H9 (cell line): ENCODE data around the gene DENND11. TPM values are rescaled to one million over a fixed set of nuclear protein-coding genes. Genes with fewer than 3 reads are reported as not detected.
"Not testable (repeated sequence)": the region's sequence is repeated elsewhere in the genome, so short reads cannot be mapped to it uniquely, and the experiment has no call there.

ENCODE experiments used
- DNase-seq: peaks from one replicate; pipeline ENCODE4 v3.0.0-alpha.2; 2017
- H2AFZ ChIP-seq: one replicate; pipeline ENCODE4 v1.6.1; 2013; ENCODE audit warnings: mild to moderate bottlenecking, low read length, control low read depth, moderate library complexity
- H2AK5ac ChIP-seq: 2 replicates; pipeline ENCODE4 v1.6.1; 2013; ENCODE audit warnings: low read length, control low read depth, mixed read lengths; ENCODE audit not compliant: insufficient read length
- H2BK120ac ChIP-seq: one replicate; pipeline ENCODE4 v1.6.1; 2013; ENCODE audit warnings: low read depth, mild to moderate bottlenecking, low read length, control low read depth, inconsistent platforms; ENCODE audit not compliant: poor library complexity, severe bottlenecking
- H2BK12ac ChIP-seq: 2 replicates; pipeline ENCODE4 v1.6.1; 2013; ENCODE audit warnings: low read length, control low read depth, mixed read lengths, low read depth; ENCODE audit not compliant: insufficient read length
- H2BK15ac ChIP-seq: 2 replicates; pipeline ENCODE4 v1.6.1; 2013; ENCODE audit warnings: low read depth, low read length, control low read depth
- H2BK20ac ChIP-seq: one replicate; pipeline ENCODE4 v1.6.1; 2013; ENCODE audit warnings: low read depth, mild to moderate bottlenecking, low read length, control low read depth, inconsistent platforms; ENCODE audit not compliant: poor library complexity, severe bottlenecking
- H2BK5ac ChIP-seq: 2 replicates; pipeline ENCODE4 v1.6.1; 2013; ENCODE audit warnings: low read length, control low read depth, mixed read lengths; ENCODE audit not compliant: insufficient read length
- H3K14ac ChIP-seq: 2 replicates; pipeline ENCODE4 v1.6.1; 2013; ENCODE audit warnings: low read length, control low read depth; ENCODE audit not compliant: insufficient read depth
- H3K18ac ChIP-seq: 2 replicates; pipeline ENCODE4 v1.6.1; 2013; ENCODE audit warnings: low read depth, mild to moderate bottlenecking, mixed read lengths, low read length, control low read depth; ENCODE audit not compliant: insufficient read length
- H3K23ac ChIP-seq: 2 replicates; pipeline ENCODE4 v1.6.1; 2013; ENCODE audit warnings: low read length, control low read depth, mixed read lengths, low read depth; ENCODE audit not compliant: insufficient read length
- H3K23me2 ChIP-seq: 2 replicates; pipeline ENCODE4 v1.6.1; 2013; ENCODE audit warnings: low read depth, mild to moderate bottlenecking, mixed read lengths, low read length, control low read depth; ENCODE audit not compliant: insufficient read length, poor library complexity, severe bottlenecking
- H3K27ac ChIP-seq: 2 replicates; pipeline ENCODE4 v1.5.1; 2013; ENCODE audit warnings: low read length, control low read depth, mixed read lengths, low read depth; ENCODE audit not compliant: insufficient read length
- H3K27me3 ChIP-seq: 2 replicates; pipeline ENCODE4 v1.6.1; 2013; ENCODE audit warnings: low read length, control low read depth, inconsistent platforms; ENCODE audit not compliant: insufficient read depth
- H3K4ac ChIP-seq: 2 replicates; pipeline ENCODE4 v1.6.1; 2013; ENCODE audit warnings: low read depth, mild to moderate bottlenecking, control low read depth, inconsistent platforms, low read length, moderate library complexity
- H3K4me1 ChIP-seq: 2 replicates; pipeline ENCODE4 v1.6.1; 2013; ENCODE audit warnings: low read length, control low read depth, inconsistent platforms; ENCODE audit not compliant: insufficient read depth
- H3K4me2 ChIP-seq: 2 replicates; pipeline ENCODE4 v1.6.1; 2013; ENCODE audit warnings: low read length, control low read depth, mixed read lengths; ENCODE audit not compliant: insufficient read length, insufficient read depth
- H3K56ac ChIP-seq: 2 replicates; pipeline ENCODE4 v1.6.1; 2013; ENCODE audit warnings: low read depth, mild to moderate bottlenecking, mixed read lengths, low read length, control low read depth; ENCODE audit not compliant: insufficient read length
- H3K79me1 ChIP-seq: 2 replicates; pipeline ENCODE4 v1.6.1; 2013; ENCODE audit warnings: low read depth, mild to moderate bottlenecking, moderate library complexity, low read length, control low read depth, inconsistent platforms; ENCODE audit not compliant: insufficient read depth, poor library complexity, severe bottlenecking
- H3K79me2 ChIP-seq: 2 replicates; pipeline ENCODE4 v1.6.1; 2013; ENCODE audit warnings: low read length, control low read depth, inconsistent platforms; ENCODE audit not compliant: insufficient read depth
- H3K9ac ChIP-seq: 2 replicates; pipeline ENCODE4 v1.6.1; 2013; ENCODE audit warnings: low read length, control low read depth, mixed read lengths; ENCODE audit not compliant: insufficient read length; ENCODE audit errors: extremely low read depth
- H3K9me3 ChIP-seq: one replicate; pipeline ENCODE4 v1.6.1; 2013; ENCODE audit warnings: low read depth, low read length, inconsistent platforms; ENCODE audit not compliant: control insufficient read depth
- H3T11ph ChIP-seq: one replicate; pipeline ENCODE4 v1.6.1; 2013; ENCODE audit warnings: mild to moderate bottlenecking, low read length, control low read depth, inconsistent platforms
- H4K20me1 ChIP-seq: one replicate; pipeline ENCODE4 v1.6.1; 2013; ENCODE audit not compliant: control insufficient read depth, insufficient read length, insufficient read depth
- H4K5ac ChIP-seq: 2 replicates; pipeline ENCODE4 v1.6.1; 2013; ENCODE audit warnings: low read depth, mild to moderate bottlenecking, mixed read lengths, low read length, control low read depth; ENCODE audit not compliant: insufficient read length
- H4K8ac ChIP-seq: replicated peaks from 2 replicates; pipeline ENCODE4 v1.6.1; 2013; ENCODE audit warnings: low read length, control low read depth, mixed read lengths, low read depth; ENCODE audit not compliant: insufficient read length
- H4K91ac ChIP-seq: 2 replicates; pipeline ENCODE4 v1.6.1; 2013; ENCODE audit warnings: low read depth, mild to moderate bottlenecking, moderate library complexity, mixed read lengths, low read length, control low read depth; ENCODE audit not compliant: insufficient read length
- H3K27ac Mint-ChIP-seq, 3 experiments: 2 replicates in 2 of 3; 3 replicates in 1 of 3; pipeline ENCODE4 v1.8.0; 2020 to 2021; ENCODE audit warnings: mixed read lengths in 3 of 3, mild to moderate bottlenecking in 1 of 3, moderate library complexity in 1 of 3
- H3K27me3 Mint-ChIP-seq: 2 replicates; pipeline ENCODE4 v1.8.0; 2021; ENCODE audit warnings: low read depth, mild to moderate bottlenecking, moderate library complexity, mixed read lengths
- H3K36me3 Mint-ChIP-seq, 3 experiments: 2 replicates in 2 of 3; 3 replicates in 1 of 3; pipeline ENCODE4 v1.8.0; 2020 to 2021; ENCODE audit warnings: low read depth in 3 of 3, mixed read lengths in 3 of 3; ENCODE audit not compliant: insufficient read depth in 1 of 3
- H3K4me1 Mint-ChIP-seq, 2 experiments: 2 replicates each; pipeline ENCODE4 v1.8.0; 2020; ENCODE audit warnings: mixed read lengths in 2 of 2
- H3K4me3 Mint-ChIP-seq, 2 experiments: 2 replicates in 1 of 2; 3 replicates in 1 of 2; pipeline ENCODE4 v1.8.0; 2020 to 2021; ENCODE audit warnings: mild to moderate bottlenecking in 2 of 2, mixed read lengths in 2 of 2, moderate library complexity in 1 of 2
- H3K9me3 Mint-ChIP-seq, 2 experiments: 2 replicates in 1 of 2; 3 replicates in 1 of 2; pipeline ENCODE4 v1.8.0; 2020; ENCODE audit warnings: mild to moderate bottlenecking in 2 of 2, mixed read lengths in 2 of 2, moderate library complexity in 1 of 2
- CTCF ChIP-seq: fragments of 200-600 bp; sonication (generic); conservative IDR thresholded peaks from 3 replicates; pipeline ENCODE4 v1.8.0; 2021; ENCODE audit warnings: antibody characterized with exemption, mild to moderate bottlenecking
- WGBS: extraction: QIAGEN DNeasy Blood & Tissue Kit; methylation state at CpG from one replicate; pipeline ENCODE4 v1.1.7; 2013; ENCODE audit warnings: missing lambda C conversion rate, low lambda C conversion rate, mixed read lengths; ENCODE audit not compliant: insufficient read length; ENCODE audit errors: extremely low coverage; 5-methylcytosine and 5-hydroxymethylcytosine counted together
- total RNA-seq: library from RNA; stranded (reverse); gene quantifications from 2 replicates; pipeline ENCODE4 v1.2.1, GENCODE V29; 2021

DENND11 gene
- total RNA-seq, 1 experiment from 2014 or later, result 21.9 TPM

- Histone ChIP-seq H3K4me1 (peaks cover 6% of the 10 kb centered on the region; the same call in 1 of the 2 replicates), H2BK15ac (no peak overlapping the region), H3K27ac (no peak overlapping the region), H3K27me3 (no peaks in the 10 kb centered on the region), H3T11ph (no peak overlapping the region), H2BK5ac (no peak overlapping the region), H3K56ac (no peak overlapping the region), H3K79me1 (peaks cover 3% of the 10 kb centered on the region), H3K9me3 (no peaks in the 10 kb centered on the region), H2AK5ac (no peak overlapping the region), H4K20me1 (no peaks in the 10 kb centered on the region), H3K18ac (no peak overlapping the region), H4K91ac (no peak overlapping the region), H3K4me2 (no peak overlapping the region), H2BK12ac (no peak overlapping the region), H2BK120ac (no peak overlapping the region), H3K9ac (no peak overlapping the region), H3K23me2 (no peaks in the 10 kb centered on the region), H2BK20ac (no peak overlapping the region), H3K4ac (no peak overlapping the region), H4K8ac (no peak overlapping the region), H3K14ac (no peak overlapping the region), H3K79me2 (peaks cover 2% of the 10 kb centered on the region; the same call in 1 of the 2 replicates), H4K5ac (no peak overlapping the region), H3K23ac (no peak overlapping the region), H2AFZ (no peak overlapping the region)
- 0 out of 7 replicates have a peak, but pooled peaks cover 0 to 3% (median 0%) of the 10 kb centered on the region in 3 experiments for H3K36me3 Mint-ChIP-seq
- H3K27me3 Mint-ChIP-seq, result no peaks in the 10 kb centered on the region
- H3K27ac Mint-ChIP-seq, result no peak overlapping the region
- H3K4me3 Mint-ChIP-seq, result no peak overlapping the region
- TF ChIP-seq CTCF, result no peak
- H3K9me3 Mint-ChIP-seq, result no peaks in the 10 kb centered on the region
- no peak for DNase-seq
- no CpG with 5 or more reads among the region's 3 CpGs for WGBS
- H3K4me1 Mint-ChIP-seq, result peaks cover 31 to 45% of the 10 kb centered on the region in 2 experiments
Observed at GRCh38 chr7:141691540-141691939, 10.4 kb downstream of the DENND11 start.

GRCh38 chr7:141689072-141689825 is 12.7 kb downstream of the DENND11 start:
- H3K27ac ChIP-seq, H3K18ac ChIP-seq, H3K27me3 Mint-ChIP-seq, H2BK20ac ChIP-seq, H2BK15ac ChIP-seq, H3K4ac ChIP-seq, H3K4me1 ChIP-seq, H3K79me1 ChIP-seq, H3K9me3 ChIP-seq, DNase-seq, H3K9me3 Mint-ChIP-seq, H3K27me3 ChIP-seq, H2BK120ac ChIP-seq, H2BK12ac ChIP-seq, H3K9ac ChIP-seq, H3K27ac Mint-ChIP-seq, H3K4me2 ChIP-seq, H4K8ac ChIP-seq, H2AFZ ChIP-seq, H3K14ac ChIP-seq, H3K23ac ChIP-seq, H3K4me3 Mint-ChIP-seq, H4K20me1 ChIP-seq, H4K91ac ChIP-seq, H3K79me2 ChIP-seq, H2BK5ac ChIP-seq, H3K23me2 ChIP-seq, H3K56ac ChIP-seq, H4K5ac ChIP-seq, H2AK5ac ChIP-seq, H3T11ph ChIP-seq: not testable (repeated sequence)
- Mint-ChIP-seq H3K36me3 (peaks cover 4 to 11% (median 11%) of the 10 kb centered on the region in 3 experiments; a peak in 6 of 7 replicates), H3K4me1 (peaks cover 17 to 28% of the 10 kb centered on the region in 2 experiments)
- WGBS, result no CpG with 5 or more reads among the region's 3 CpGs
